Measurements from ENCODE around the gene TAS2R60. TPM values are rescaled to one million over a fixed set of nuclear protein-coding genes. Genes with fewer than 3 reads are reported as not detected.

Gene TAS2R60
- total and polyA plus RNA-seq, 7 experiments from 2014 or later = 0.33 to 2.5 (median 1.5) TPM; not detected in 2

- intact Hi-C loops (cut with micrococcal nuclease) = no loop called here
- DNase-seq (no peak), ATAC-seq (no peak)
- ChIA-PET CTCF (no interaction called here), POLR2A (no interaction called here)
- no peaks in the 10 kb centered on the region for H3K9me3 Mint-ChIP-seq
- no peak overlapping the region for H3K4me3 Mint-ChIP-seq
- H3K27ac Mint-ChIP-seq = no peak overlapping the region
- no peak overlapping the region for H3K27ac ChIP-seq (ENCODE audit: low read depth, low read length)
- H3K4me1 Mint-ChIP-seq = peaks cover 0 to 32% (median 24%) of the 10 kb centered on the region in 7 donors
- no peaks in the 10 kb centered on the region for H3K9me3 ChIP-seq (ENCODE audit: control insufficient read depth in 2 of 3, low read length in 3 of 3)
- H3K36me3 ChIP-seq (ENCODE audit: control insufficient read depth in 2 of 3, insufficient read depth in 3 of 3, low read length in 3 of 3) = no peaks in the 10 kb centered on the region
- H3K4me3 ChIP-seq (ENCODE audit: low read length) = no peak overlapping the region
- H3K4me1 ChIP-seq (ENCODE audit: control insufficient read depth in 2 of 2, insufficient read depth in 2 of 2, low read length in 2 of 2) = no peaks in the 10 kb centered on the region
- no peaks in the 10 kb centered on the region for H3K27me3 ChIP-seq (ENCODE audit: control insufficient read depth in 2 of 2, insufficient read depth in 2 of 2, low read length in 2 of 2)
- peaks cover 0 to 3% (median 0%) of the 10 kb centered on the region in 5 donors for H3K27me3 Mint-ChIP-seq
- H3K36me3 Mint-ChIP-seq = peaks cover 0 to 34% (median 22%) of the 10 kb centered on the region in 5 donors
Observed at GRCh38 chr7:143451746-143452145, 8.5 kb downstream of the TAS2R60 start.

DNA sequence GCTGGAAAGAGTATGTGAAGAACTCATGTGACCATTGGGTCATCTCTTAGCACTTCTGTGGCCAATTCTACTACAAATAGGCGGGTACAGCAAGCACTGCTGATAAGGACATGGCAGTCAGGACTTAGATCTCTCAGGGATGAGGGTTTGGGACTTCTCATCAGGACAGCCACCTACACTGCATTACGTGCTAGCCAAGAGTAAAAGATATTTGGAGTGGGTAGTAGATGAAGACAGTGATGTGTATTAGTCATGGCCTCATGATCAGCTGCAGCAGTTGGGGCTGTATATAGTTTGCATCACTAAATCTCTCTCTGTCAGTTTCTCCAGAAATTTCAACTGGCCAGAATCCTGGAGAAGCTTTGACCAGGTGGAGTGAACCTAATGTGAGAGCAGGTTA lies 9.2 kb downstream of the TAS2R60 start:
- ChIA-PET POLR2A (no interaction called here), CTCF (no interaction called here)
- H3K27ac Mint-ChIP-seq = no peak overlapping the region
- H3K27ac ChIP-seq (ENCODE audit: low read depth, low read length) = no peak overlapping the region
- H3K36me3 ChIP-seq (ENCODE audit: control insufficient read depth in 2 of 3, insufficient read depth in 3 of 3, low read length in 3 of 3) = no peaks in the 10 kb centered on the region
- H3K9me3 Mint-ChIP-seq = no peaks in the 10 kb centered on the region
- DNase-seq (no peak), ATAC-seq (no peak)
- no peaks in the 10 kb centered on the region for H3K27me3 ChIP-seq (ENCODE audit: control insufficient read depth in 2 of 2, insufficient read depth in 2 of 2, low read length in 2 of 2)
- H3K4me3 Mint-ChIP-seq = no peak overlapping the region
- intact Hi-C loops (cut with micrococcal nuclease) = no loop called here
- H3K27me3 Mint-ChIP-seq = peaks cover 0 to 3% (median 0%) of the 10 kb centered on the region in 5 donors
- peaks cover 0 to 32% (median 24%) of the 10 kb centered on the region in 7 donors for H3K4me1 Mint-ChIP-seq
- H3K36me3 Mint-ChIP-seq = peaks cover 0 to 41% (median 29%) of the 10 kb centered on the region in 5 donors
- H3K4me1 ChIP-seq (ENCODE audit: control insufficient read depth in 2 of 2, insufficient read depth in 2 of 2, low read length in 2 of 2) = no peaks in the 10 kb centered on the region
- H3K4me3 ChIP-seq (ENCODE audit: low read length) = no peak overlapping the region
- no peaks in the 10 kb centered on the region for H3K9me3 ChIP-seq (ENCODE audit: control insufficient read depth in 2 of 3, low read length in 3 of 3)

- Mint-ChIP-seq H3K9me3 (no peaks in the 10 kb centered on the region), H3K27ac (peak overlapping the region in 1 of 9 donors; percentile 19), H3K4me1 (peaks cover 0 to 32% (median 24%) of the 10 kb centered on the region in 7 donors), H3K36me3 (peaks cover 0 to 53% (median 39%) of the 10 kb centered on the region in 5 donors), H3K27me3 (peaks cover 0 to 3% (median 0%) of the 10 kb centered on the region in 5 donors), H3K4me3 (peak overlapping the region in 1 of 10 donors; percentile 2)
- ATAC-seq = no peak
- Histone ChIP-seq H3K4me3 (ENCODE audit: low read length) (no peak overlapping the region), H3K36me3 (ENCODE audit: control insufficient read depth in 2 of 3, insufficient read depth in 3 of 3, low read length in 3 of 3) (no peaks in the 10 kb centered on the region), H3K27me3 (ENCODE audit: control insufficient read depth in 2 of 2, insufficient read depth in 2 of 2, low read length in 2 of 2) (no peaks in the 10 kb centered on the region), H3K4me1 (ENCODE audit: control insufficient read depth in 2 of 2, insufficient read depth in 2 of 2, low read length in 2 of 2) (no peaks in the 10 kb centered on the region), H3K27ac (ENCODE audit: low read depth, low read length) (no peak overlapping the region), H3K9me3 (ENCODE audit: control insufficient read depth in 2 of 3, low read length in 3 of 3) (no peaks in the 10 kb centered on the region)
- DNase-seq = no peak
- intact Hi-C loops (cut with micrococcal nuclease) = no loop called here
- ChIA-PET POLR2A (no interaction called here), CTCF (no interaction called here)
Observed at GRCh38 chr7:143454091-143454680, 10.9 kb downstream of the TAS2R60 start.

DNA sequence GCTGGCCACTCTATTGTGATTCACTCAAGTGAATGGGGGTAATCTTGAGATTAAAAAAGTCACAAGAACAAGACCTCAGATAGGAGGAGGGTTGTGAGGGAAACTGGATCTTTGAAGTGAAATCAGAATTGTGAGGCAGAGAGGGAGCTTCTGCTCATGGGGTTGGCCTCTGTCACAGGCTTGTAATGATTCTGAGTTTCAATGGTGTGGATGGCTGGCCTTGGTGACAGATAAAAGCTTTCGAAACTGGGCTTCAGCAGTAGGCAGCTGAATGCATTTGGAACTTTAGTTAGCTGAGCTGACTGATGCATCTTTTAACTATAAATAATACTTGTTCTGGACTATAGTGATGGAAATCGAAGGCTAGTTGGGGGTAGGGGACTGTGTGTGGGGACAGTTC lies 12.2 kb downstream of the TAS2R60 start:
- intact Hi-C loops (cut with micrococcal nuclease) = no loop called here
- no peak for ATAC-seq
- no peak overlapping the region for H3K27ac Mint-ChIP-seq
- Histone ChIP-seq H3K4me3 (ENCODE audit: low read length) (no peak overlapping the region), H3K27me3 (ENCODE audit: control insufficient read depth in 2 of 2, insufficient read depth in 2 of 2, low read length in 2 of 2) (no peaks in the 10 kb centered on the region), H3K36me3 (ENCODE audit: control insufficient read depth in 2 of 3, insufficient read depth in 3 of 3, low read length in 3 of 3) (no peaks in the 10 kb centered on the region), H3K27ac (ENCODE audit: low read depth, low read length) (no peak overlapping the region), H3K4me1 (ENCODE audit: control insufficient read depth in 2 of 2, insufficient read depth in 2 of 2, low read length in 2 of 2) (no peaks in the 10 kb centered on the region), H3K9me3 (ENCODE audit: control insufficient read depth in 2 of 3, low read length in 3 of 3) (no peaks in the 10 kb centered on the region)
- H3K27me3 Mint-ChIP-seq = peaks cover 0 to 3% (median 0%) of the 10 kb centered on the region in 5 donors
- no peak overlapping the region for H3K4me3 Mint-ChIP-seq
- H3K36me3 Mint-ChIP-seq = peaks cover 0 to 59% (median 45%) of the 10 kb centered on the region in 5 donors
- H3K9me3 Mint-ChIP-seq = peaks cover 0 to 3% (median 0%) of the 10 kb centered on the region in 11 donors
- CTCF ChIA-PET = no interaction called here
- no peak for DNase-seq
- POLR2A ChIA-PET = no interaction called here
- peaks cover 0 to 32% (median 24%) of the 10 kb centered on the region in 7 donors for H3K4me1 Mint-ChIP-seq

DNA sequence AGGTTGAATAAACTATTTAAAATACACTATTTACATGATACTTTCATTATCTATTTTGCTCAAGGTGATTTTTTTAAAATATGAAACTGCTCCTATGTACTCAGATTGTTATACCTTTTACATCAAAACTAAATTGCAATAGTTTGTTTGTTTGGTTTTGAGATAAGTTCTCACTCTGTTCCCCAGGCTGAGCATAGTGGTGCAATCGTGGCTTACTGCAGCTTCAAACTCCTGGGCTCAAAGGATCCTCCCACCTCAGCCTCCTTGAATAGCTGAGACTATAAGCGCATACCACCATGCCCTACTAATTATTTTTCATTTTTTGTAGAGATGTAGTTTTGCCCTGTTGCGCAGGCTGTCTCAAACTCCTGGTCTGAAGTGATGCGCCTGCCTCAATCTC lies 12.7 kb downstream of the TAS2R60 start:
- Mint-ChIP-seq H3K27me3 (peaks cover 0 to 3% (median 0%) of the 10 kb centered on the region in 5 donors), H3K36me3 (peaks cover 0 to 64% (median 50%) of the 10 kb centered on the region in 5 donors), H3K9me3 (peaks cover 0 to 7% (median 0%) of the 10 kb centered on the region in 11 donors), H3K4me1 (peaks cover 0 to 32% (median 26%) of the 10 kb centered on the region in 7 donors), H3K4me3 (no peak overlapping the region), H3K27ac (no peak overlapping the region)
- no peaks in the 10 kb centered on the region for H3K27me3 ChIP-seq (ENCODE audit: control insufficient read depth in 2 of 2, insufficient read depth in 2 of 2, low read length in 2 of 2)
- H3K4me3 ChIP-seq (ENCODE audit: low read length) = no peak overlapping the region
- intact Hi-C loops (cut with micrococcal nuclease) = no loop called here
- H3K36me3 ChIP-seq (ENCODE audit: control insufficient read depth in 2 of 3, insufficient read depth in 3 of 3, low read length in 3 of 3) = no peaks in the 10 kb centered on the region
- POLR2A ChIA-PET = no interaction called here
- CTCF ChIA-PET = no interaction called here
- H3K27ac ChIP-seq (ENCODE audit: low read depth, low read length) = no peak overlapping the region
- ATAC-seq = no peak
- no peaks in the 10 kb centered on the region for H3K4me1 ChIP-seq (ENCODE audit: control insufficient read depth in 2 of 2, insufficient read depth in 2 of 2, low read length in 2 of 2)
- DNase-seq = no peak
- peaks cover 0 to 3% (median 0%) of the 10 kb centered on the region in 3 experiments for H3K9me3 ChIP-seq (ENCODE audit: control insufficient read depth in 2 of 3, low read length in 3 of 3)

DNA sequence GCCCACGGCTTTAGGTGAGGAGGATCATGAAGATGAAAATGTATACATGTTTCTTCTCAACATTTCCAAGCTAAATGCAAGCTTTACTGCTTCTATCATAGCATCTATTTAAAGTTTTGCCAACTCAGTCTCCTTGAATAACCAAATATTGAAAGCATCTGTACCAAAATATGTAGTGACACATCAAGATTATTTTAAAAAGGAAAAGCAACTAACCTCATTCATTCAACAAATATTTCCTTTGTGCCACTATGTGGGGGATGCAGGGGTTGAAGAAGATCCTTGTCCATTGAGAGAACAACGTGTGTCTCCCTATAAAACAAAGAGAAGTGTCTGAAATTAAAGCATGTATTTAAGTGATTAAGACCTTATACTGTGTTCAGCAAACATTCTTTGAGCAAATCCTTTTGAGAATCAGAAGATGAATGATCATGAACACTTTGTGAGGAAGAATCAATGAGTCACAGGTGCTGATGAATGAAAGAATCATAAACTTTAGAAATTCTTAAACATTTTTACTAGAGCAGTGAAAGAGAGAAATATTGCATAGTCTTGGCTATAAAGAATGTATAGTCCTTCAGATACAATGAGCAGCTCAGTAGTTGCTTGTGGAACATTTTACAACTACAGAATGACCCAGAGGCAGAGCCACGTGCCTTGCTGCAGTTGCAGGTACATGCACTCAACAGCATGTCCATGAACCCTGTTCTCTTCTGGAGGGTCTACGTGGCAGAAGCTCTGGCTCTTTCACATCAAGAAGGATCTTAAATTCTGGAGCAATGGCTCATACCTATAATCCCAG lies 13.9 kb downstream of the TAS2R60 start:
- ChIA-PET CTCF (no interaction called here), POLR2A (no interaction called here)
- no peak for DNase-seq
- Mint-ChIP-seq H3K27ac (no peak overlapping the region), H3K4me1 (peaks cover 0 to 24% (median 21%) of the 10 kb centered on the region in 7 donors), H3K27me3 (peaks cover 0 to 3% (median 0%) of the 10 kb centered on the region in 5 donors), H3K36me3 (peaks cover 0 to 66% (median 57%) of the 10 kb centered on the region in 5 donors), H3K4me3 (no peak overlapping the region), H3K9me3 (peaks cover 0 to 19% (median 7%) of the 10 kb centered on the region in 11 donors)
- Histone ChIP-seq H3K9me3 (ENCODE audit: control insufficient read depth in 2 of 3, low read length in 3 of 3) (peaks cover 0 to 5% (median 0%) of the 10 kb centered on the region in 3 experiments), H3K27me3 (ENCODE audit: control insufficient read depth in 2 of 2, insufficient read depth in 2 of 2, low read length in 2 of 2) (no peaks in the 10 kb centered on the region), H3K36me3 (ENCODE audit: control insufficient read depth in 2 of 3, insufficient read depth in 3 of 3, low read length in 3 of 3) (no peaks in the 10 kb centered on the region), H3K4me1 (ENCODE audit: control insufficient read depth in 2 of 2, insufficient read depth in 2 of 2, low read length in 2 of 2) (no peaks in the 10 kb centered on the region), H3K4me3 (ENCODE audit: low read length) (no peak overlapping the region), H3K27ac (ENCODE audit: low read depth, low read length) (no peak overlapping the region)
- ATAC-seq = no peak
- intact Hi-C loops (cut with micrococcal nuclease) = no loop called here

Measured in naive thymus-derived CD4-positive, alpha-beta T cell (primary cell).